Fibroblast of skin of left quadriceps (primary cell): Measurements from ENCODE around the gene C4B.

Source experiments
- DNase-seq, 2 experiments: peaks; one replicate each; pipeline ENCODE4 v3.0.0-alpha.2; 2013; ENCODE audit warnings: low read depth in 2 of 2

Gene C4B

DNA sequence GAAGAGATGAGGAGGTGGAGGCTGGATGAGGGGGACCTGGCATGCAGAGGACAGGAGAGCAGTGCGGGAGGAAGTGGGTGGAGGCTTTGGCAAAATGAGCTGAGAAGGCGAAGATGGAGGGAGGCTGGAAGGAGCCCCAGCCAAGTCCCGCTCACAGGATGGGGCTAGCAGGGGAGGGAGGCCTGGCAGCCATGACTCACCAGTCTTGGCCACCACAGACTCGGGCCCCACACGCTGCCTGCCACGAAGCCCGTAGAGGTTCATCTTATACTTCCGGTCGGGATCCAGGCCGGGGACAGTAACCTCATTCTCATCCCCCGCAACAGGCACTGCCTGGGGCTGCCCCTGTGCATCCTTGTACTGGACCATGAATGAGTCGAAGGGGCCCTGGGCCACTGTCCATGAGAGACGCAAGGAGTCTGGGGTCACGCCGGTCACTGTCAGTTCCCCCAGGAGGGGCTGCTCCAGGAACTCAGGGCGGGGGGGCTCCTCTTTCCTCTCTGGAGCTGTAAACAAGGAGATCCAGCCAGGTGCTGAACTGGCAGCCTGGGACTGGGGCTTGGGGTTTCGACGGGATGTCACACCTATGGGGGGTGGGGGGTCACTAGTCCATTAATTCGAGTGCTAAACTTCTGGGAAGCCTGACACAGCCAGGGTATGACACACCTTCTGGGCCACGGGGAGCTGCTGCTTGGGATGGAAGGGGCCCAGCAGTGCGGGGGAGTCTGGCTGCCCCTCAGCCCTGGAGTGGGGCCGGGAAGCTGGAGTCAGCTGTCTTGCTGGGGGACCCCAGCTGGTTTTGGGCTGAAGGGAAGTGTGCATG, 66.8 kb downstream of the C4B start:
- peak; percentile 52 to 58 for DNase-seq

DNA sequence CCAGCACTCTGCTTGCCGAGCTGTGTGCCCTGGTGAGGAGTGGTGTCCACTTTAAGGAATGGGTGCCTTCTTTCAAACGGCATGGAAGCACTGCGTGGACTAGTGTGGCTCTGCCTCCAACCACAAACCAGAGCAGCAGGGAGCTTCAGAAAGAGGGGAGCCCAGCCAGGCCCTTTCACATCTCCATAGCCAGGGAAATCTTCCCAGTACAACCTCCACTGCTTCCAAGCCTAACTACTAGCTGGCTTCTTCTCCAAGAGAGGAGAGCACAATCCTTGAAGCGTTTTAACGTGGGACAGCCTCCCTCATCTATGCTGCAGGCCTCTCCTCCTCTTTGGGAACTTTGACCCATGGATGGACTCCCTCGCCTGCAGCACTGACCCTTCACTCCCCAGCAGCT, 67.9 kb downstream of the C4B start:
- DNase-seq = no peak

DNA sequence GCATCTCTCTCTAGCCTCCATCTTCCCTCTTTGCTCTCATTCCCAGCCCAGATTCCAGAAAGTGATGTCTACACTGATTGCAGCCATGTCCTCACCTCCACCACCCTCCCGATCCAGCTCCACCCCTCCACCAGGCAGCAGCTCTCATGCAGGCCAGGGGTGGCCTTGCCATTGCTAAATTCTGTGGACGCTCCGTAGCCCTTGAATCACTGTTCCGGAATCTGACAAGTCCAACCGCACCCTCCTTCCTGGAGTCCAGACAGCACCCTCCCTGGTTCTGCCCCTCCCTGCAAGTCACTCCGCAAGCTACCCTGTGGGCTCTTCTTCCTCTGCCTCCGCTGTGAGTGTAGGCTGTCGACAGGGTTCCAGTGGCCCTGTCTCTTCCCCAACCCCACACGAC, 68.3 kb downstream of the C4B start:
- peak; percentile 26 to 29 for DNase-seq

DNA sequence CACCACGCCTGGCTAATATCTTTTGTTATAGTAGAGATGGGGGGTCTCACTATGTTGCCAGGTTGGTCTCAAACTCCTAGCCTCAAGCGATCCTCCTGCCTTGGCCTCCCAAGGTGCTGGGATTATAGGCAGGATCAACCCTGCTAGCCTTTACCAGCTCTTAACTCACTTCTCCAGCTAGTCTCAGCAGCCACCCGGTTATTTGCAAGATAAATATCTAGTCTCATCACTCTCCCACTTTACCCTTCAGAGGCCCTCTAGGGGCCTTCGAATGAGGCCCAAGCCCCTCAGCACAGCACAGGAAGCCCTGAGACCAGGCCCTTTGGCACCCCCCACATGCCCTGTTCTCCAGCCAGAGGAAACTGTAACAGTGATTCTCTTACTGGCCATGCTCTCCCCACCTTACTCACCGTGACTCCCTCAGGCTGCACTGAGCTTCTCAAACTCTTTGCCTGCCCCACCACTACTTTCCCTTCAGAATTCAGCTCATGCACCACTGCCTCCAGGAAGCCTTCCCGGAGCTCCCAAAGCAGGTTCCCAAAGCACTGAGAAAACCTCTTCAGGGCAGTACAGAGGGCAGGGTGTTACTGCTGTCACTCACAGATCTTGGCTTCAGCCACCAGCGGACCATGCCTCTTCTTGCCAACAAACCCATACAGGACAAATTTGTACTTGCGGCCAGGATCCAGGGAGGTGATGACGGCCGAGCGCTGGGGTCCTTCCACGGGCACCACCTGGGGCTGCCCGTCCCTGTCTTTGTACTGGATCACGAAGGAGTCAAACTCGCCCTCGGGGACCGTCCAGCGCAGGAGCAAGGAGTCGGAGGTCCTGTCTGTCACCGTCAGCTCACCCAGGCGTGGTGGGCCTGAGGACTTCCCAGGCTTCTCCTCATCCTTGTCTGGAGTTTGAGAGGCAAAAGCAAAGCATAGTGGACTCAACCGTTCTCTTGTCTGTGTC, 69.5 kb downstream of the C4B start:
- DNase-seq = no peak

DNA sequence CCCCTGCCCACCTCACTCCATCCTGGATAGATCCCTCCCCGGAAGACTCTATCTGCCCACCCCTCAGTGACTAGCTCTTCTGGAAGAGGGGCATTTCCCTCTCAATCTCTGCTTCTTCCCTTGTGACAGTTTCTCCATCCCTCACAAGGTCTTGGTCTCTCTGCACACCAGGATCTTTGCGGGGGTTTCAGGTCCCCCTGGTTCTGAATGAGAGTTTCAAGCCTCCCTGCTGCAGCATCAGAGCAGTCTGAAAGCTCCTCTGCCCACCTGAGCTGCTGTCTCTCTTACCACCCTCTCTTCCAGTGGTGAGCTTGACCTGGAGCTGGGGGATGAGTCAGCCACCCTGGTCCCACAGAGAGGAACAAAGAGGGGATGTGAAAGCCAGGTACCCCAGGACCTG, 70.2 kb downstream of the C4B start:
- DNase-seq = no peak
